Hepatocyte (in vitro differentiated cells): Measurements from ENCODE around the gene KIAA2012.

Source experiments
- CTCF ChIP-seq: fragments of 200-600 bp; sonication (generic); IDR thresholded peaks from 2 replicates; pipeline ENCODE4 v1.5.1; 2016; ENCODE audit warnings: antibody characterized with exemption, mild to moderate bottlenecking; ENCODE audit not compliant: poor library complexity
- EZH2 ChIP-seq: fragments of 200-600 bp; sonication (generic); IDR thresholded peaks from 2 replicates; pipeline ENCODE4 v1.6.1; 2016; ENCODE audit warnings: antibody characterized with exemption, mild to moderate bottlenecking, borderline replicate concordance
- EZH2phosphoT487 ChIP-seq: fragments of 200-600 bp; sonication (generic); IDR thresholded peaks from one replicate; pipeline ENCODE4 v1.6.1; 2018; ENCODE audit warnings: antibody characterized with exemption, mild to moderate bottlenecking, low read depth, moderate library complexity; ENCODE audit not compliant: unreplicated experiment, severe bottlenecking

- no peak for TF ChIP-seq CTCF
- no peak for TF ChIP-seq EZH2
- TF ChIP-seq EZH2phosphoT487 = no peak
Measured at GRCh38 chr2:202124286-202124685, 51.2 kb downstream of the KIAA2012 start.
